ENCODE measurements around the gene CDH13.

DNA sequence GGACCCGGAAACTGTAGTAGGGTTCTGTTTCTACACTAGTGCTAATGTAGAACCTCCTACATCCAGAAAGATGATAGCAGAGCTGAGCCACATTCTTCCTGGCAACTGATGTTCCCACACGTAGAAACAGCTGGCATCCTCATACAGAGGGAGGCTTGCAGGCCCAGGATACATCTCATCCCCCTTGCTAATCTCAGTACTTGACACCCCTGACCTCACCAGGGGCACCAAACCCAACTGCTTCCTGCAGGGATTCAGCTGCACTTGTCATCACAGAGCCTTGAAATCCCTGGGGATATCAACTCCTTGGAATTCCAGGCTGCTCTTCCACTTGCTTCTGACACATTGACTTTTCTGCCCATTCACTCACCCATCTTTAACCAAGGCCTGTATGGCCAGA lies 1105.8 kb downstream of the CDH13 start:
- TF ChIP-seq, protein P1, sequence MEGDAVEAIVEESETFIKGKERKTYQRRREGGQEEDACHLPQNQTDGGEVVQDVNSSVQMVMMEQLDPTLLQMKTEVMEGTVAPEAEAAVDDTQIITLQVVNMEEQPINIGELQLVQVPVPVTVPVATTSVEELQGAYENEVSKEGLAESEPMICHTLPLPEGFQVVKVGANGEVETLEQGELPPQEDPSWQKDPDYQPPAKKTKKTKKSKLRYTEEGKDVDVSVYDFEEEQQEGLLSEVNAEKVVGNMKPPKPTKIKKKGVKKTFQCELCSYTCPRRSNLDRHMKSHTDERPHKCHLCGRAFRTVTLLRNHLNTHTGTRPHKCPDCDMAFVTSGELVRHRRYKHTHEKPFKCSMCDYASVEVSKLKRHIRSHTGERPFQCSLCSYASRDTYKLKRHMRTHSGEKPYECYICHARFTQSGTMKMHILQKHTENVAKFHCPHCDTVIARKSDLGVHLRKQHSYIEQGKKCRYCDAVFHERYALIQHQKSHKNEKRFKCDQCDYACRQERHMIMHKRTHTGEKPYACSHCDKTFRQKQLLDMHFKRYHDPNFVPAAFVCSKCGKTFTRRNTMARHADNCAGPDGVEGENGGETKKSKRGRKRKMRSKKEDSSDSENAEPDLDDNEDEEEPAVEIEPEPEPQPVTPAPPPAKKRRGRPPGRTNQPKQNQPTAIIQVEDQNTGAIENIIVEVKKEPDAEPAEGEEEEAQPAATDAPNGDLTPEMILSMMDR (IDR thresholded peaks at IDR 0.05) = no peak
- no peak for TF ChIP-seq POLR2A (IDR thresholded peaks at IDR 0.05)

All from adrenal gland (tissue), 5 donors.